HFF-Myc (cell line): Measurements from ENCODE around the gene LCE2A.
"Not testable (repeated sequence)": the region's sequence is repeated elsewhere in the genome, so short reads cannot be mapped to it uniquely, and the experiment has no call there.

Experiments
- DNase-seq: peaks from one replicate; pipeline ENCODE4 v3.0.0-alpha.2; 2011; ENCODE audit warnings: low read depth; ENCODE audit errors: extremely low read depth
- H3K4me3 ChIP-seq: replicated peaks from 2 replicates; pipeline ENCODE4 v1.5.1; 2011; ENCODE audit warnings: low read depth, mild to moderate bottlenecking, control low read depth, low read length
- TF ChIP-seq, protein P1 (sequence below): IDR thresholded peaks from 2 replicates; pipeline ENCODE4 v1.5.1; 2012; ENCODE audit warnings: mild to moderate bottlenecking, low read depth, low read length, control low read depth; ENCODE audit errors: missing control alignments

The LCE2A gene, protein sequence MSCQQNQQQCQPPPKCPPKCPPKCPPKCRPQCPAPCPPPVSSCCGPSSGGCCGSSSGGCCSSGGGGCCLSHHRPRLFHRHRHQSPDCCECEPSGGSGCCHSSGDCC

DNA sequence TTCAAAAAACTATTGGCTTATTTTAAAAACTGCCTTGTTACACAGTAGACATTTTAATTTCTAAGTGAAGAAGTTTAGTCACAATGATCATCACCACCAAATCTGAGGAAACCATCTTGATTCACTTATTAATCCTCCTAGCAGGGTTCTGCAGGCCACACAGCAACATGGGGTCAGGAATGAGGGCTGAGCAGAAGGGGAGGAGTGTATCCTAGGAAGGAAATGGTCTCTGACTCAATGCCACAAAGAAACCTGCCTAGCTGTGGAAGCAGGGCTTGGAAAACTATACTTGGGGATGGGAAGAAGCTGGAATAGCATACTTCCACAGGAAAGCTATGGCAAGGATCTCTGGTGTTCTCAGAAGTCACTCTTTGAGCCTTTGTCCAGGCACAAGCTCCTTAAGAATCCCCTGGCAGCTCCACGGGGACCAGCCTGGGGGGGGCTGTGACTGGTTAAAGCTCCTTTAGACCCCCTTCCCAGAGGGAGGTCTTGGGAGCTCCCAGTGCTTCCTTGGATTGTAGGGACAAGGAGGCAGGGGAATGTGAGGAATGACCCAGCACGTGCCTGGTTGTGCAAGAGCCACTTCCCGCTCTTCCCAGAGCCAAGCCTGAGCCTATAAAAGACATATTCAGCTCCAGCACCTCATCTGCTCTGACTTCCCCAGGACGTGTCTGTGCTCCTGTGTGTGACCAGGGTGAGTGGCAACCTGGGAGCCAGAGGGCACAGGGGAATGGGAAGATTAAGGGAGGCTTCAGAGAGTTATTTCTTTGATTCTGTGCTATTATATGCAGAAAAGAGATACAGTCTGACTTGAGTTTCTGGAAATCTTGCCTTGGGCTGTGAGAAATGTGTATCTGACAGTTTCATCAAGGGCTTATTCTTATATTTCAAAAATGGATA is at the start of gene LCE2A:
LCE2A (plus strand) TSS at position 645 of the 900 bp plus-strand sequence. CDS start 557 bp downstream, outside the sequence.
- TF ChIP-seq, protein P1, sequence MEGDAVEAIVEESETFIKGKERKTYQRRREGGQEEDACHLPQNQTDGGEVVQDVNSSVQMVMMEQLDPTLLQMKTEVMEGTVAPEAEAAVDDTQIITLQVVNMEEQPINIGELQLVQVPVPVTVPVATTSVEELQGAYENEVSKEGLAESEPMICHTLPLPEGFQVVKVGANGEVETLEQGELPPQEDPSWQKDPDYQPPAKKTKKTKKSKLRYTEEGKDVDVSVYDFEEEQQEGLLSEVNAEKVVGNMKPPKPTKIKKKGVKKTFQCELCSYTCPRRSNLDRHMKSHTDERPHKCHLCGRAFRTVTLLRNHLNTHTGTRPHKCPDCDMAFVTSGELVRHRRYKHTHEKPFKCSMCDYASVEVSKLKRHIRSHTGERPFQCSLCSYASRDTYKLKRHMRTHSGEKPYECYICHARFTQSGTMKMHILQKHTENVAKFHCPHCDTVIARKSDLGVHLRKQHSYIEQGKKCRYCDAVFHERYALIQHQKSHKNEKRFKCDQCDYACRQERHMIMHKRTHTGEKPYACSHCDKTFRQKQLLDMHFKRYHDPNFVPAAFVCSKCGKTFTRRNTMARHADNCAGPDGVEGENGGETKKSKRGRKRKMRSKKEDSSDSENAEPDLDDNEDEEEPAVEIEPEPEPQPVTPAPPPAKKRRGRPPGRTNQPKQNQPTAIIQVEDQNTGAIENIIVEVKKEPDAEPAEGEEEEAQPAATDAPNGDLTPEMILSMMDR: no peak
- DNase-seq: no peak
- H3K4me3 ChIP-seq: no peak within 1 kb of the TSS

DNA sequence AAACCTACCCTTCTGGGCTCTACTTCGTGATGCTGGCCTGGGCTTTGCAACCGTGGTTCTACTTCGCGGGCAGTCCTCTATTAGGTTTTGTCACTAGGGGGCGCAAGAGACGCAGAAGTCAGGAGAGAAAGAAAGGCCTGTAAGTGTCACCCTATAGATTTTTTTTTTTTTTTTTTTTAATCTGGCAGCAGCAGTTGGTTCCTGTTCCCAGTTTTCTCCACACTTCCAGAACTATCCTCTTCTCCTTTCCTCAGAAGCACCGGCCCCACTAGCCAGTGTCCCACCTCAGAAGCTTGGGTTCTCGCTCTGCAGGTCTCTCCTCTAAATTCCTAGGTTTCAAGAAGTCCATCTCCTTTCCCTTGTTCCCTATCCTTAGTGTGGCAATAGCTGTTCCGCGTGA is 44.0 kb upstream of the LCE2A start:
- no peak for DNase-seq
- no peak overlapping the region for H3K4me3 ChIP-seq
- TF ChIP-seq, protein P1: peak; percentile 52

DNA sequence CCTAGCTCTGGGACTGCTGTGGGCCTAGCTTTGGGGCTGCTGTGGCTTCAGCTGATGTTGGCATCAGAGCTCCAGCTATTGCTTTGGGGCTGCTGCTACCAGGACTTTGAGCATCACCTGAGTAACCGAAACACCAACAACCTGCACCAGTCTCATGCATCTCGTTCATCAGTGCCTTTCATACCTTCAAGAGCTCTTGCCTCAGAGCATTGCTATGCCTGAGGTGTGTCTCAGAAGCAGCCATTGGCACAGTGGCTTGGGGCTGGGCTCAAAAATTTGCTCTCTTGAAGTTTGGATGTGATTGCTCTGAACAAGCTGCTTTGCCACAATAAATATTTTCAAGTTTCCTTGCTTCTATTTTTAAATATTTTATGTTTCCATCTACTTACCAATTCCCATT is 41.7 kb upstream of the LCE2A start:
- DNase-seq: no peak
- TF ChIP-seq, protein P1: no peak

DNA sequence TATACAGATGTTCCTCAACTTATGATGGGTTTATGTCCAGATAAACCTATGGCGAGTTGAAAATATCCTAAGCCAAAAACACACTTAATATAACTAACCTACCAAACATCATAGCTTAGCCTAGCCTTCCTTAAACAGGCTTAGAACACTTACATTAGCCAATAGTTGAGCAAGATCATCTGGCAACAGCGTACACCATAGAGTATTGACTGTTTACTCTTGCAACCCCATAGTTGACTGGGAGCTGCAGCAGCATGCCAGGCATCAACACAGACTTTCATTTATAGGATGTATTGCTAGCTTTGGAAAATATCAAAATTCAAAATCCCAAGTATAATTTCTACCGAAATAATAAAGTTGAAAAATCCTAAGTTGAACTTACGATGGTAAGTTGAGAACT is 40.5 kb upstream of the LCE2A start:
- no peak overlapping the region for H3K4me3 ChIP-seq
- TF ChIP-seq, protein P1: no peak
- DNase-seq: no peak

More for the DNA sequence above, 41.7 kb upstream of the LCE2A start:
- no peak overlapping the region for H3K4me3 ChIP-seq

DNA sequence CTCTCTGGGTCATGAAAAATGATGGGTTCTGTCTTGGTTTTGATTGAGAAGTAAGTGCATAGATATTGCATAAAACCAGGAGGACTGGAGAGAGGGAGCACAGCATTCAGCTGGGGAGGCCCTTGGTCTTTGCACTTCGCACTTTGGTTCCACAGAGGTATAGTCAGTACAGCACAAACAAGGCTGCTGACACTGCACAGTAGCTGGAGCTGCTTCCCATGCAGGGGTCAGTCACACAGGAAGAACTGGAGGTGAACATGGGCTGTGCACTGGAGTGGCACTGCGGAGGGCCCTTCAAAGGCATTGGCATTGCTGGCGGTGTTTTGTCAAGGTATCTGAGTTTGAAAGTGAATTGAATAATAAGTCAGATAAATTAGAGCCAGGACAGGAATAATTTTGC is 39.5 kb upstream of the LCE2A start:
- TF ChIP-seq, protein P1: no peak
- DNase-seq: no peak

DNA sequence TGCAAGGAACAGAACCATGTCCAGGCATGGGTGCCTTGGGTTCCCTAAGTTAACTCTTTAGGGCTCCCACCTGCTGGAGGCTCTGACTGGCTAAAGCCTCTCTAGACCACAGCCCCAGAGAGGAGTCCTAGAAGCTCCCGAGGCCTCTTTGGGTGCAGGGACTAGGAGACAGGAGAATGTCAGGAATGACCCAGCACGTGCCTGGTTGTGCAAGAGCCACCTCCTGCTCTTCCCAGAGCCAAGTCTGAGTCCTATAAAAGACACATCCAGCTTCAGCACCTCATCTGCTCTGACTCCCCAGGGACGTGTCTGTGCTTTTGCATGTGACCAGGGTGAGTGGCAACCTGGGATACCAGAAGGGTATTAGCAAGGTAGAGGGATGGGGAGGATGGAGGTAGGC is 35.0 kb upstream of the LCE2A start, which contains the start of gene LCE2D:
LCE2D (plus strand) TSS at position 283 of the 400 bp plus-strand sequence. CDS start 726 bp downstream, outside the sequence.
- no peak within 1 kb of the TSS for H3K4me3 ChIP-seq
- TF ChIP-seq, protein P1: no peak
- DNase-seq: no peak

More for the DNA sequence above, 39.5 kb upstream of the LCE2A start:
- H3K4me3 ChIP-seq: no peak overlapping the region

DNA sequence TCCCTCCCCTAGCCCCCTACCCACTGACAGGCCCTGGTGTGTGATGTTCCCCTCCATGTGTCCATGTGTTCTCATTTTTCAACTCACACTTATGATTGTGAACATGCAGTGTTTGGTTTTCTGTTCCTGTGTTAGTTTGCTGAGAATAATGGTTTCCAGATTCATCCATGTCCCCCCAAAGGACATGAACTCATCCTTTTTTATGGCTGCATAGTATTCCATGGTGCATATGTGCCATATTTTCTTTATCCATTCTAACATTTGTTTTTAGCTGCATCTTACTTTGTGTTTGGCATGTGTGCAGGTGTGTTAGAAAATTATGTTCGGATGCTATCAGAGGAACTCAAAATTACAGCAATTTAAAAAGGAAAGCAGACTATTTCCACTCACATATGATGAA is 32.0 kb upstream of the LCE2A start:
- H3K4me3 ChIP-seq, DNase-seq: not testable (repeated sequence)
